ENCODE results near the gene SPIC. TPM values are rescaled to one million over a fixed set of nuclear protein-coding genes. Genes with fewer than 3 reads are reported as not detected.
"Not testable (repeated sequence)": the region's sequence is repeated elsewhere in the genome, so short reads cannot be mapped to it uniquely, and the experiment has no call there.

SPIC gene
- total RNA-seq, 1 experiment from 2014 or later = not detected

DNA sequence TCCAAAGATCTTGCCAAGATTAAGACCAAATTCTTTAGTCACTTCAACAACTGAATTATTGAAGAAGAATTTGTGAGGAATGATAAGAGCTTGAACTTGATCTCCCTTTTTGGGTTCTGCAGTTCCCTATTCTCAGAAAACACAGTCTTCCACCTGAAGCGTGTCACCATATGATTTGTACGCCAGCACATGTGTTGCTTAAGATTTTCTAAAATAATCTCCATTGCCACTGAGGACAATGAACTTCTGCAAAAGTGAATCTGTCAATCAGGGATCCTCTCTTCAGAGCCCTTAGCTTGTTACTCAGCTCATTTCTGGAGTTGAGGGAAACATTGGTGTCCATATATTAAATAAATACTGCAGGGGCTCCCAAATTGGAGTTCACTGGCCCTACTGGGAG is 4.2 kb upstream of the SPIC start:
- Histone ChIP-seq H3K9me3 (ENCODE audit: control insufficient read depth, insufficient read depth, low read depth, low read length) (no peaks in the 10 kb centered on the region), H3K27ac (ENCODE audit: low read length) (no peak overlapping the region), H3K4me3 (ENCODE audit: low read depth in 2 of 2, low read length in 2 of 2) (no peak overlapping the region), H3K4me1 (ENCODE audit: control insufficient read depth, insufficient read depth, low read length) (no peaks in the 10 kb centered on the region), H3K27me3 (ENCODE audit: control insufficient read depth, insufficient read depth, low read length) (no peaks in the 10 kb centered on the region), H3K36me3 (ENCODE audit: control insufficient read depth, insufficient read depth, low read length) (no peaks in the 10 kb centered on the region)
- no TSS peak for BruUV-seq (replicated peaks)
- ATAC-seq (no peak), DNase-seq (ENCODE audit: low read depth, low spot score) (no peak)
- POLR2A ChIA-PET = interaction anchor here (1.2 kb wide), 1 partner anchor 14 kb away, joined by 8 read pairs; no protein-coding TSS in a partner anchor
- intact Hi-C loops (cut with micrococcal nuclease; ENCODE audit: unreplicated experiment) = no loop called here
- TF ChIP-seq, protein P1, sequence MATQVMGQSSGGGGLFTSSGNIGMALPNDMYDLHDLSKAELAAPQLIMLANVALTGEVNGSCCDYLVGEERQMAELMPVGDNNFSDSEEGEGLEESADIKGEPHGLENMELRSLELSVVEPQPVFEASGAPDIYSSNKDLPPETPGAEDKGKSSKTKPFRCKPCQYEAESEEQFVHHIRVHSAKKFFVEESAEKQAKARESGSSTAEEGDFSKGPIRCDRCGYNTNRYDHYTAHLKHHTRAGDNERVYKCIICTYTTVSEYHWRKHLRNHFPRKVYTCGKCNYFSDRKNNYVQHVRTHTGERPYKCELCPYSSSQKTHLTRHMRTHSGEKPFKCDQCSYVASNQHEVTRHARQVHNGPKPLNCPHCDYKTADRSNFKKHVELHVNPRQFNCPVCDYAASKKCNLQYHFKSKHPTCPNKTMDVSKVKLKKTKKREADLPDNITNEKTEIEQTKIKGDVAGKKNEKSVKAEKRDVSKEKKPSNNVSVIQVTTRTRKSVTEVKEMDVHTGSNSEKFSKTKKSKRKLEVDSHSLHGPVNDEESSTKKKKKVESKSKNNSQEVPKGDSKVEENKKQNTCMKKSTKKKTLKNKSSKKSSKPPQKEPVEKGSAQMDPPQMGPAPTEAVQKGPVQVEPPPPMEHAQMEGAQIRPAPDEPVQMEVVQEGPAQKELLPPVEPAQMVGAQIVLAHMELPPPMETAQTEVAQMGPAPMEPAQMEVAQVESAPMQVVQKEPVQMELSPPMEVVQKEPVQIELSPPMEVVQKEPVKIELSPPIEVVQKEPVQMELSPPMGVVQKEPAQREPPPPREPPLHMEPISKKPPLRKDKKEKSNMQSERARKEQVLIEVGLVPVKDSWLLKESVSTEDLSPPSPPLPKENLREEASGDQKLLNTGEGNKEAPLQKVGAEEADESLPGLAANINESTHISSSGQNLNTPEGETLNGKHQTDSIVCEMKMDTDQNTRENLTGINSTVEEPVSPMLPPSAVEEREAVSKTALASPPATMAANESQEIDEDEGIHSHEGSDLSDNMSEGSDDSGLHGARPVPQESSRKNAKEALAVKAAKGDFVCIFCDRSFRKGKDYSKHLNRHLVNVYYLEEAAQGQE (IDR thresholded peaks at IDR 0.05; ENCODE audit: insufficient read depth in 1 of 2, low read depth in 2 of 2, low read length in 1 of 2) = no peak
- TF ChIP-seq TCF7L2 (IDR thresholded peaks at IDR 0.05; ENCODE audit: low read depth, low read length) = no peak
- no peak for TF ChIP-seq SIN3A (IDR thresholded peaks at IDR 0.05; ENCODE audit: borderline replicate concordance, insufficient read depth, low read depth, low read length)
- TF ChIP-seq POLR2AphosphoS5 (IDR thresholded peaks at IDR 0.05; ENCODE audit: low read depth, low read length) = no peak
- CTCF ChIA-PET = no interaction called here
- in situ Hi-C loops (cut with HindIII; ENCODE audit: low pct_unique_long_range_greater_than_20kb, low sequenced_read_pairs) = no loop called here

DNA sequence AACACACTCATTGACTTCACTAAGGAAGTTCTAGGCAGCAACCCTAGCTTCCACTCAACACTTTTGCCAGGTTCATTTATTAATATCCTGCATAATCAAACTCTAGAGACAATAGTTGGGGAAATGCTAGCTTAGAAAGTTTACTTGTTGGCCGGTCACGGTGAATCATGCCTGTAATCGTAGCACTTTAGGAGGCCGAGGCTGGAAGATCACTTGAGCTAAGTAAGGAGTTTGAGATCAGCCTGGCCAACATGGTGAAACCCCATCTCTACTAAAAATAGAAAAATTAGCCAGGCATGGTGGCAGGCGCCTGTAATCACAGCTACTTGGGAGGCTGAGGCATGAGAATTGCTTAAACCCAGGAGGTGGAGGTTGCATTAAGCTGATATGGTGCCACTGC is 3.3 kb upstream of the SPIC start:
- H3K9me3 ChIP-seq (ENCODE audit: control insufficient read depth, insufficient read depth, low read depth, low read length); H3K4me3 ChIP-seq (ENCODE audit: low read depth in 2 of 2, low read length in 2 of 2); H3K4me1 ChIP-seq (ENCODE audit: control insufficient read depth, insufficient read depth, low read length); in situ Hi-C loops (cut with HindIII; ENCODE audit: low pct_unique_long_range_greater_than_20kb, low sequenced_read_pairs); intact Hi-C loops (cut with micrococcal nuclease; ENCODE audit: unreplicated experiment); H3K27ac ChIP-seq (ENCODE audit: low read length); ATAC-seq; H3K36me3 ChIP-seq (ENCODE audit: control insufficient read depth, insufficient read depth, low read length); DNase-seq (ENCODE audit: low read depth, low spot score); BruUV-seq (replicated peaks); H3K27me3 ChIP-seq (ENCODE audit: control insufficient read depth, insufficient read depth, low read length); CTCF ChIA-PET: not testable (repeated sequence)
- POLR2A ChIA-PET = interaction anchor here (1.2 kb wide), 1 partner anchor 15 kb away, joined by 8 read pairs; no protein-coding TSS in a partner anchor

DNA sequence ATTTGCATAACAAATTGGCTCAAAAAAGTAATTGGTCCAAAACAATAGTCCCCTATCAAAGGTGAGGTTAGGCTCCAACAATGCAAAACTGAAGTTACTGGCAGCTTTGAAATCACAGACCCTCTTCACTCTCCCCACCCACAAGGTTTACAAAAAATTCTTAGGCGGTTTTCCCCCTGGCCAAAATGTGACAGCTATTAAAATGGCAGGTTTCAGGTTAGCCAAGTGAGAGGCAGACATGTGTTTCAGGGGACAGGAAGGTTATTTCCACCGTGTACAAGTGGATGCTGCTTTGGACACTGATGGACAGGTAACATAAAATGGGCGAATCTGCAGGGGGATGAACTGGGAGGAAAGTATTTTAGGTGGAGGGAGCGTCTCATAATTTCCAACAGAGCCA is 888 bp upstream of the SPIC start:
- H3K4me1 ChIP-seq (ENCODE audit: control insufficient read depth, insufficient read depth, low read length) = no peaks in the 10 kb centered on the region
- no peaks in the 10 kb centered on the region for H3K27me3 ChIP-seq (ENCODE audit: control insufficient read depth, insufficient read depth, low read length)
- CTCF ChIA-PET = no interaction called here
- no peaks in the 10 kb centered on the region for H3K36me3 ChIP-seq (ENCODE audit: control insufficient read depth, insufficient read depth, low read length)
- H3K4me3 ChIP-seq (ENCODE audit: low read depth in 2 of 2, low read length in 2 of 2) = no peak overlapping the region
- DNase-seq (ENCODE audit: low read depth, low spot score) (no peak), ATAC-seq (no peak)
- no peak for TF ChIP-seq TCF7L2 (IDR thresholded peaks at IDR 0.05; ENCODE audit: low read depth, low read length)
- TF ChIP-seq, protein P1 (IDR thresholded peaks at IDR 0.05; ENCODE audit: insufficient read depth in 1 of 2, low read depth in 2 of 2, low read length in 1 of 2) = no peak
- no peak for TF ChIP-seq SIN3A (IDR thresholded peaks at IDR 0.05; ENCODE audit: borderline replicate concordance, insufficient read depth, low read depth, low read length)
- no peak for TF ChIP-seq POLR2AphosphoS5 (IDR thresholded peaks at IDR 0.05; ENCODE audit: low read depth, low read length)
- TF ChIP-seq, protein P2, sequence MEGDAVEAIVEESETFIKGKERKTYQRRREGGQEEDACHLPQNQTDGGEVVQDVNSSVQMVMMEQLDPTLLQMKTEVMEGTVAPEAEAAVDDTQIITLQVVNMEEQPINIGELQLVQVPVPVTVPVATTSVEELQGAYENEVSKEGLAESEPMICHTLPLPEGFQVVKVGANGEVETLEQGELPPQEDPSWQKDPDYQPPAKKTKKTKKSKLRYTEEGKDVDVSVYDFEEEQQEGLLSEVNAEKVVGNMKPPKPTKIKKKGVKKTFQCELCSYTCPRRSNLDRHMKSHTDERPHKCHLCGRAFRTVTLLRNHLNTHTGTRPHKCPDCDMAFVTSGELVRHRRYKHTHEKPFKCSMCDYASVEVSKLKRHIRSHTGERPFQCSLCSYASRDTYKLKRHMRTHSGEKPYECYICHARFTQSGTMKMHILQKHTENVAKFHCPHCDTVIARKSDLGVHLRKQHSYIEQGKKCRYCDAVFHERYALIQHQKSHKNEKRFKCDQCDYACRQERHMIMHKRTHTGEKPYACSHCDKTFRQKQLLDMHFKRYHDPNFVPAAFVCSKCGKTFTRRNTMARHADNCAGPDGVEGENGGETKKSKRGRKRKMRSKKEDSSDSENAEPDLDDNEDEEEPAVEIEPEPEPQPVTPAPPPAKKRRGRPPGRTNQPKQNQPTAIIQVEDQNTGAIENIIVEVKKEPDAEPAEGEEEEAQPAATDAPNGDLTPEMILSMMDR (IDR thresholded peaks at IDR 0.05) = no peak
- POLR2A ChIA-PET = no interaction called here
- no peak overlapping the region for H3K27ac ChIP-seq (ENCODE audit: low read length)
- no TSS peak for BruUV-seq (replicated peaks)
- H3K9me3 ChIP-seq (ENCODE audit: control insufficient read depth, insufficient read depth, low read depth, low read length) = no peaks in the 10 kb centered on the region
- in situ Hi-C loops (cut with HindIII; ENCODE audit: low pct_unique_long_range_greater_than_20kb, low sequenced_read_pairs) = no loop called here
- intact Hi-C loops (cut with micrococcal nuclease; ENCODE audit: unreplicated experiment) = no loop called here
